Keratinocyte (primary cell): ENCODE data around the gene FHIT. TPM values are rescaled to one million over a fixed set of nuclear protein-coding genes. Genes with fewer than 3 reads are reported as not detected.

Experiments used
- DNase-seq: peaks from one replicate; pipeline ENCODE4 v3.0.0-alpha.2; 2011; ENCODE audit warnings: low read depth, missing footprints, low spot score
- FAIRE-seq: peaks from 2 replicates; lab custom pipeline; 2011; peaks lifted over from hg19 to GRCh38; lab: Jason Lieb, UNC
- H2AFZ ChIP-seq: 2 replicates; pipeline ENCODE4 v1.6.0; 2012; ENCODE audit warnings: low read length, control low read depth, inconsistent platforms; ENCODE audit not compliant: control insufficient read depth
- H3K27ac ChIP-seq: 2 replicates; pipeline ENCODE4 v1.5.1; 2011; ENCODE audit warnings: low read length; ENCODE audit not compliant: control insufficient read depth, insufficient read depth
- H3K27me3 ChIP-seq: 3 replicates; pipeline ENCODE4 v1.6.0; 2011; ENCODE audit warnings: low read length; ENCODE audit not compliant: control insufficient read depth, insufficient read depth; ENCODE audit errors: extremely low read depth
- H3K36me3 ChIP-seq, 2 experiments: 2 replicates in 1 of 2; 3 replicates in 1 of 2; pipeline ENCODE4 v1.5.1; 2011; ENCODE audit warnings: low read length in 2 of 2, mild to moderate bottlenecking in 1 of 2; ENCODE audit not compliant: control insufficient read depth in 2 of 2, insufficient read depth in 2 of 2; ENCODE audit errors: extremely low read depth in 1 of 2
- H3K4me1 ChIP-seq: 3 replicates; pipeline ENCODE4 v1.5.1; 2011; ENCODE audit warnings: low read length; ENCODE audit not compliant: control insufficient read depth, insufficient read depth; ENCODE audit errors: extremely low read depth
- H3K4me2 ChIP-seq: 3 replicates; pipeline ENCODE4 v1.6.0; 2011; ENCODE audit warnings: low read depth, low read length; ENCODE audit not compliant: control insufficient read depth, insufficient read depth; ENCODE audit errors: extremely low read depth
- H3K4me3 ChIP-seq, 3 experiments: fragments of 200-600 bp in 1 of 3; sonication (generic) in 1 of 3; 2 replicates in 2 of 3; 3 replicates in 1 of 3; pipeline ENCODE4 v1.5.1; 2011 to 2016; ENCODE audit warnings: low read length in 3 of 3, mild to moderate bottlenecking in 3 of 3, control low read depth in 2 of 3, inconsistent platforms in 1 of 3, low read depth in 1 of 3, mixed read lengths in 1 of 3, mixed run types in 1 of 3, moderate library complexity in 1 of 3; ENCODE audit not compliant: control insufficient read depth in 2 of 3, insufficient read depth in 2 of 3; ENCODE audit errors: extremely low read depth in 1 of 3
- H3K79me2 ChIP-seq: 2 replicates; pipeline ENCODE4 v1.6.0; 2012; ENCODE audit warnings: low read length; ENCODE audit not compliant: control insufficient read depth, insufficient read depth
- H3K9ac ChIP-seq: 3 replicates; pipeline ENCODE4 v1.6.0; 2011; ENCODE audit warnings: low read length; ENCODE audit not compliant: control insufficient read depth, insufficient read depth; ENCODE audit errors: extremely low read depth
- H3K9me1 ChIP-seq: 3 replicates; pipeline ENCODE4 v1.6.0; 2011; ENCODE audit warnings: low read length; ENCODE audit not compliant: control insufficient read depth, insufficient read depth; ENCODE audit errors: extremely low read depth
- H3K9me3 ChIP-seq: 2 replicates; pipeline ENCODE4 v1.5.1; 2012; ENCODE audit warnings: low read depth, low read length; ENCODE audit not compliant: control insufficient read depth
- H4K20me1 ChIP-seq: 3 replicates; pipeline ENCODE4 v1.6.0; 2011; ENCODE audit warnings: low read length; ENCODE audit not compliant: control insufficient read depth, insufficient read depth; ENCODE audit errors: extremely low read depth
- EZH2 ChIP-seq: IDR thresholded peaks from one replicate; pipeline ENCODE4 v1.6.1; 2012; ENCODE audit warnings: inconsistent platforms, mild to moderate bottlenecking, low read length, moderate library complexity
- dilution Hi-C: fragments of 300-500 bp; cut with MboI; formaldehyde crosslinking; loops from one replicate; pipeline ENCODE4 v1.7.0; 2020; ENCODE audit warnings: low sequenced_read_pairs; ENCODE audit not compliant: extremely low pct_ligation_motif_present
- polyA plus RNA-seq, 5 experiments: library from polyadenylated mRNA; depleted of rRNA in 3 of 5; stranded (reverse) in 3 of 5; stranded (forward) in 1 of 5; unstranded in 1 of 5; fragments of >200 nt; gene quantifications; 1 replicate in 1 of 5; 2 replicates in 3 of 5; 3 replicates in 1 of 5; pipeline versions ENCODE4 v1.2.1 to v1.2.3, GENCODE V29; 2011 to 2012; ENCODE audit warnings: missing spikeins in 2 of 5, low read depth in 1 of 5, low replicate concordance in 1 of 5
- TF ChIP-seq, protein P1 (sequence below), 3 experiments: IDR thresholded peaks in 1 of 3; conservative IDR thresholded peaks in 1 of 3; optimal IDR thresholded peaks in 1 of 3; 2 replicates in 2 of 3; 3 replicates in 1 of 3; pipeline versions ENCODE3 to v1.5.1; 2011; ENCODE audit warnings: low read length in 3 of 3, mild to moderate bottlenecking in 3 of 3, moderate library complexity in 2 of 3, control low read depth in 1 of 3, inconsistent platforms in 1 of 3; ENCODE audit not compliant: insufficient read depth in 2 of 3; ENCODE audit errors: extremely low read depth in 1 of 3

FHIT gene
- polyA plus RNA-seq, 1 donor (not counting 4 experiments of a cell fraction or from before 2014, with no cell fraction given), result 2.2 TPM

GRCh38 chr3:60146121-60146520, 1105.1 kb downstream of the FHIT start:
- dilution Hi-C loops, result no loop called here
- H3K9ac ChIP-seq, result no peak overlapping the region
- TF ChIP-seq EZH2, result no peak
- no peak overlapping the region for H3K27ac ChIP-seq
- H3K4me2 ChIP-seq, result no peak overlapping the region
- no peaks in the 10 kb centered on the region for H3K9me1 ChIP-seq
- H3K79me2 ChIP-seq, result no peaks in the 10 kb centered on the region
- H2AFZ ChIP-seq, result no peak overlapping the region
- H3K27me3 ChIP-seq, result no peaks in the 10 kb centered on the region
- FAIRE-seq (no peak), DNase-seq (no peak)
- no peak overlapping the region for H3K4me3 ChIP-seq
- no peaks in the 10 kb centered on the region for H3K4me1 ChIP-seq
- H3K9me3 ChIP-seq, result no peaks in the 10 kb centered on the region
- H3K36me3 ChIP-seq, result no peaks in the 10 kb centered on the region
- H4K20me1 ChIP-seq, result no peaks in the 10 kb centered on the region

DNA sequence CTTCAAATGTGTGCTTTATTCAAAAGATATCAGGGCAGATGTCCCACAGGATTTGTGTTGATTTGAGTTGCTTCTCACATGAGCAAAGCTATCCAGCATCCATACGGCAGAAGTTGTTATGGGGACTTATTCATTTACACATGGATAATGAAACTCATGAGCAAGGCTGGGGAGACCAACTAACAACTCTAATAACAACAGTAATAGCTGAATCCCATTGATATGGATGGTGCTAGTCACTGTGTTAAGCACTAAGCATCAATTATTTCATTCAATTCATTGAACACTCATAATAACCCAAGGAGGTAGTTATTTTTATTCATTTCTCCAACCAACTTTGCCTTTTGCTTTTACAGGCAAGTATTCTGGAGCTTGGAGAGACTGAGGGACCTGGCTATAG, 1107.2 kb downstream of the FHIT start:
- dilution Hi-C loops, result no loop called here
- no peaks in the 10 kb centered on the region for H3K79me2 ChIP-seq
- H2AFZ ChIP-seq, result no peak overlapping the region
- H3K27me3 ChIP-seq, result no peaks in the 10 kb centered on the region
- no peak for DNase-seq
- no peak overlapping the region for H3K4me2 ChIP-seq
- no peaks in the 10 kb centered on the region for H4K20me1 ChIP-seq
- no peaks in the 10 kb centered on the region for H3K4me1 ChIP-seq
- H3K27ac ChIP-seq, result no peak overlapping the region
- TF ChIP-seq, protein P1, sequence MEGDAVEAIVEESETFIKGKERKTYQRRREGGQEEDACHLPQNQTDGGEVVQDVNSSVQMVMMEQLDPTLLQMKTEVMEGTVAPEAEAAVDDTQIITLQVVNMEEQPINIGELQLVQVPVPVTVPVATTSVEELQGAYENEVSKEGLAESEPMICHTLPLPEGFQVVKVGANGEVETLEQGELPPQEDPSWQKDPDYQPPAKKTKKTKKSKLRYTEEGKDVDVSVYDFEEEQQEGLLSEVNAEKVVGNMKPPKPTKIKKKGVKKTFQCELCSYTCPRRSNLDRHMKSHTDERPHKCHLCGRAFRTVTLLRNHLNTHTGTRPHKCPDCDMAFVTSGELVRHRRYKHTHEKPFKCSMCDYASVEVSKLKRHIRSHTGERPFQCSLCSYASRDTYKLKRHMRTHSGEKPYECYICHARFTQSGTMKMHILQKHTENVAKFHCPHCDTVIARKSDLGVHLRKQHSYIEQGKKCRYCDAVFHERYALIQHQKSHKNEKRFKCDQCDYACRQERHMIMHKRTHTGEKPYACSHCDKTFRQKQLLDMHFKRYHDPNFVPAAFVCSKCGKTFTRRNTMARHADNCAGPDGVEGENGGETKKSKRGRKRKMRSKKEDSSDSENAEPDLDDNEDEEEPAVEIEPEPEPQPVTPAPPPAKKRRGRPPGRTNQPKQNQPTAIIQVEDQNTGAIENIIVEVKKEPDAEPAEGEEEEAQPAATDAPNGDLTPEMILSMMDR (optimal IDR thresholded peaks at IDR 0.05 in 1 of 3, IDR thresholded peaks at IDR 0.05 in 1 of 3, conservative IDR thresholded peaks at IDR 0.05 in 1 of 3; ENCODE audit: extremely low read depth in 1 of 3, insufficient read depth in 2 of 3, low read length in 3 of 3), result no peak
- no peak for TF ChIP-seq EZH2
- no peaks in the 10 kb centered on the region for H3K9me1 ChIP-seq
- no peak overlapping the region for H3K9ac ChIP-seq
- no peaks in the 10 kb centered on the region for H3K36me3 ChIP-seq
- no peaks in the 10 kb centered on the region for H3K9me3 ChIP-seq
- H3K4me3 ChIP-seq, result no peak overlapping the region
- FAIRE-seq, result no peak

DNA sequence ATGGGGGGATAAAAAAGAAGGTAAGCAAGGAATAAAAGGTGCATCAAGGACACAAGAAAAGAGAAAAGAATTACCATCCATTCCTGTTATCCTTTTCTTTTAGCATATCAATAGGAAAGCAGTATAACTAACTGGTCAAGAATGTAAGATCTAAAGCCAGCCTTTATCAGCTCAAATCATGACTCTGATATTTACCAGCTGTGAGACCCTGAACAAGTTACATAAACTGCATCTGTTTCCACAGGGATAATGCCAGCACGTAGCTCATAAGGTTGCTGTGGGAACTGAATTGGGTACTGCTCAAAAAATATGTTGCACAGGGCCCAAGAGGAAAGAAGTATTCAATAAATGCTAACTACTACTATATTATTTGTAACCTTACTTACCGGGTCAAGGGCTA, 1109.2 kb downstream of the FHIT start:
- Histone ChIP-seq H2AFZ (no peak overlapping the region), H3K4me2 (no peak overlapping the region), H3K9me1 (no peaks in the 10 kb centered on the region), H3K4me3 (no peak overlapping the region), H3K27ac (no peak overlapping the region), H3K27me3 (no peaks in the 10 kb centered on the region), H4K20me1 (no peaks in the 10 kb centered on the region), H3K79me2 (no peaks in the 10 kb centered on the region), H3K9ac (no peak overlapping the region), H3K4me1 (no peaks in the 10 kb centered on the region), H3K9me3 (no peaks in the 10 kb centered on the region), H3K36me3 (no peaks in the 10 kb centered on the region)
- no peak for FAIRE-seq
- TF ChIP-seq, protein P1 (optimal IDR thresholded peaks at IDR 0.05 in 1 of 3, IDR thresholded peaks at IDR 0.05 in 1 of 3, conservative IDR thresholded peaks at IDR 0.05 in 1 of 3; ENCODE audit: extremely low read depth in 1 of 3, insufficient read depth in 2 of 3, low read length in 3 of 3), result no peak
- TF ChIP-seq EZH2, result no peak
- no peak for DNase-seq
- dilution Hi-C loops, result no loop called here
